ENCODE data around the gene TMEM214.

Gene TMEM214

DNA sequence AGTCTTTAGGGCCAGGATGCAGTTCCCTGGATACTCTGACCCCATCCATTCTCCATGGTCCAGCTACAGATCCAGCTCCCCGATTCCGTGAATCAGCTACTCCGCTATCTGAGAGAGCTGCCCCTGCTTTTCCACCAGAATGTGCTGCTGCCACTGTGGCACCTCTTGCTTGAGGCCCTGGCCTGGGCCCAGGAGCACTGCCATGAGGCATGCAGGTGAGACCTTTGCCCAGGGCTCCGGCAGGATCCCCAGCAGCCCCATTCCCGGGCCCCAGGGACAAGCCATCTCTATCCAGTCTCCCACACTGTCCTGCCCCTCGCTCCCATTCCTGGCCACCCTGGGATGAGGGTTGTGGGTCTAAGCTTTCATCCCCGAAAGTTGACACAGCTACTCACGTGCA, 7.5 kb downstream of the TMEM214 start:
- no peak for DNase-seq (ENCODE audit: low read depth in 3 of 3)

DNA sequence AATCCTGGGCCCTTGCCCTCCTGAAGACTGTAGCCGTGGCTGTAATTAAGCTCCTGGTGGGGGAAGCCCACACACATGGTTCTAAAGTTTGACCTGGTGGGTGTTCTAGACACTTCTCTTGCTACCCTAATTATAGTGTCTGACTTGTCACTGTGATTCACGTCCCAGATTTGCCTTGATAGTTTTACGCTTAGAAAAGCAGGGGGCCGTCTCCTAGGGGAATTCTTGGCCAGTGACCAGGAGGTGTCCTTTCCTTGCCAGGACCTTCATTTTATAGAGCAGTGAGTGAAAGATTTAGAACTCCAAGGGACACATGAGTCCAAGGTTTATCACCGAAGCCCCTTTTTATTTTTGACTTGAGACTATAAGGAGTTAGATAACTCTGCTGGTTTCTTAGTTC, 9.0 kb downstream of the TMEM214 start:
- DNase-seq (ENCODE audit: low read depth in 3 of 3) = no peak

DNA sequence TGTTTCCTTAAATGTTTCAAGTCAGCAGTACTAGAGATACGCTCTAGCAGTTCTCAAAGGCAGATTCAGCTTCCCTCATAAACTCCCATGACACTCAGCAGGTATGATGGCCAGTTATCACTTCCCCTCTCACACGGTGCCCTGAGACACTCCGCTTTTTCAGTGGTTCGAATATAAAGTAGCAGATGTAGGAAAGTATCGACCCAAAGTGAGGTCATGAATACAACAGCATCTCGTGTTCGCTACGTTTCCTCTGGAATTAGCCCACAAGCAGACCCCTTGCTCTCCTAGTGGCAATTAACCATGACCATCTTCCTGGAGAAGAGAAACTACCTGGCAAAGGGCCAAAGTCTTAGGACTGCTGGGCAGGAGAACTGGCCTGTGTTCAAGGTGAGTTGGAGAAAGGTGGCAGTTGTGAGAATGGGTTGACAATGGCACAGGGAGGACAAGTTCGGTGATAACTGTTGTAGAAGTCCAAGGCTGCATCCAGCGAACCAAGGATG, 9.4 kb downstream of the TMEM214 start:
- no peak for DNase-seq (ENCODE audit: low read depth in 3 of 3)

DNA sequence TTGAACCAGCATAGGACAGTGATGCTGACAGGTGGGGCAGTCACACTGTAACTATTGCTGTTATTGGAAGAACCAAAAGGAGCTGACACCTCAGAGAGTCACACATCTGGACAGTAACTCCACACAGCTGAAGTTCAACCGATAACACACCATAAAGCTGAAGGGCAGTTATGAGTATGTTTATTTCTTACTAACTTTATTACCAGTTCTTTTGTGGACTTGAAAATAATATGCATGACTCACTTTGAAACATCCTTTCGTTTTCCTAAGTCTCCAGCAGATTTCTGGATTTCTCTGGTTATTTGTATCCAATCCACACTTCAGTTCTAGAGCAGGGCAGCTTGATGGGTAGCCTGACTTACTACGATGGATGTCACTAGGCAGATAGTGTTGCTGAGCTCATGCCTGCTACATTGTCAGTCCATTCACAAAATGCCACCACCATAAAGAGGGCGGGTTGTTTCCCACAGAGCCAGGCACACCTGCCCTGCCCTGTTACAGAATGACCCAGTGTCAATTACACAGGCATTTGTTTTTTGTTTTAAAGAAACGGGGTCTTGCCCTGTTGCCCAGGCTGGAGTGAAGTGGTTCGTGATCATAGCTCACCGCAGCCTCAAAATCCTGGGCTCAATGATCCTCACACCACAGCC, 10.3 kb downstream of the TMEM214 start:
- DNase-seq (ENCODE audit: low read depth in 3 of 3) = no peak

DNA sequence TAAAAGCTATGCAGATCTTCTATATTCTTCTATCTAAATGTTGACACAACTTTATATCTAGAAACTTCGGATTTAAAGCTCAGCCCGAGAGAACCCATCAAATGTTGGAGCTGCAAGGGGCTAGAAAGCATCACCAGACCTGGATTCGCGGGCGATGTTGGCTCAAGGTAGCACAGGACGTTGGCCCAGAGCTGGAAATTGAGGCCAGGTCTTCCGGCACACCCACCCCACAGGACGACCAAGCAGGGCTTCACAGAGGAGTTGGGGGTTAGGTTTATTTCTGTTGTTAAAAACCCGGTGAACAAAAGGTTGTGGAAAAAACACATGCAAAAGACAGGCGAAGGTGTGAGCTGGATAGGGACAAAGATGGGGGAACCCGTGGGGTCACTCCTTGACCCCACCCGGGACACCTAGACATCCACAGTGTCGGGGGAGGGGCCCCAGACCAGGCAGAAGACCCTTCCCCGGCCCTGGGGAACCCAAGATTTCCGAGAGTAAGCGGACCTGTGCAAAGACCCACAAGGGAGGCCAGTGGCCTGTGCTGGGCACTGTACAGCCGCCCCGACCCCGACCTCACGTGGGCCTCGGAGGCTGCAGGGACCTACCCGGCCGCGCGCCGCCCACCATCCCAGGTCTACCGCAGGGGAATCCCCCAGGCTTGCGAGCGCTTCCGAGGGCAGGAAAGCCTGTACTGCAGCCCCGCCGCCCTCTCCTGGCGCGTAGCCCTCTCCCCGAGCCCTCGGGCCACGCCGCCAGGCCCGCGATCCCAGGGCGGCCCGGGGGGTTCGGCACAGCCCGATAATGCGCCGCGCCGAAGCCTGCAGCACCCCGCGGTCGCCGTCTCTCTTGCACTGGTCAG, 16.9 kb downstream of the TMEM214 start:
- DNase-seq (ENCODE audit: low read depth in 3 of 3) = peak; percentile 44 to 54 (median 51)

DNA sequence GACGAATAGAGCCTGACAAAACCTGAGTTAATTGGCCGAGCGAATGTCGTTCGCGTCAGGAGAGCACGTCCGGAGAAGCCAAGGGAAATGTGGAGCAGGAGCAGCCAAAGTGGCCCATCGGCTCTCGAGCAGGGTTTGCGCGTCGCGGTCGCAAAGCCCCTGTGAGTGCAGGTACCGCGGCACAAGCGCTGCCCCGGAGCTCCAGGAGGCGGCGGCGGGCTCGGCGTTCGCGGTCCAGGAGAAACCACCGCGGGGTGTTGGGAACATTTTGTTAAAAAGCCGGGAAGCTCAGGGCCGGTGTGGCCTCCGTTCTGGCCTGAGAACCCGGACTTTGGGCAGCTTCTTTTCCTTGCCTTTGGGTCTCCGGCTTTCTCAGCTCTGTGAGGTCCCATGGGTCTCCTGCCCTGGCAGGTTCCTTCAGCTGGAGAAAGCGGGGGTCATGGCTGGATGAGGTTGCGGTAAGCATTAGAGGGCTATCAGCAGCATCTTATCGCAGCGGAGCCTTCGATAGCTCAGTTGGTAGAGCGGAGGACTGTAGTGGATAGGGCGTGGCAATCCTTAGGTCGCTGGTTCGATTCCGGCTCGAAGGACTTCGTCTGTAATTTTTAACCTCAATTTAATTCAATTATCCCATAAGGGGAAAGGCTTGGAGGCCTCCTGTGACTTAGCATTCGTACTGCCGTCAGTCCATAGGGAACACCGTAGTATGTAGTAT, 17.7 kb downstream of the TMEM214 start:
- DNase-seq (ENCODE audit: low read depth in 3 of 3) = peak; percentile 85 to 91 (median 88)

DNA sequence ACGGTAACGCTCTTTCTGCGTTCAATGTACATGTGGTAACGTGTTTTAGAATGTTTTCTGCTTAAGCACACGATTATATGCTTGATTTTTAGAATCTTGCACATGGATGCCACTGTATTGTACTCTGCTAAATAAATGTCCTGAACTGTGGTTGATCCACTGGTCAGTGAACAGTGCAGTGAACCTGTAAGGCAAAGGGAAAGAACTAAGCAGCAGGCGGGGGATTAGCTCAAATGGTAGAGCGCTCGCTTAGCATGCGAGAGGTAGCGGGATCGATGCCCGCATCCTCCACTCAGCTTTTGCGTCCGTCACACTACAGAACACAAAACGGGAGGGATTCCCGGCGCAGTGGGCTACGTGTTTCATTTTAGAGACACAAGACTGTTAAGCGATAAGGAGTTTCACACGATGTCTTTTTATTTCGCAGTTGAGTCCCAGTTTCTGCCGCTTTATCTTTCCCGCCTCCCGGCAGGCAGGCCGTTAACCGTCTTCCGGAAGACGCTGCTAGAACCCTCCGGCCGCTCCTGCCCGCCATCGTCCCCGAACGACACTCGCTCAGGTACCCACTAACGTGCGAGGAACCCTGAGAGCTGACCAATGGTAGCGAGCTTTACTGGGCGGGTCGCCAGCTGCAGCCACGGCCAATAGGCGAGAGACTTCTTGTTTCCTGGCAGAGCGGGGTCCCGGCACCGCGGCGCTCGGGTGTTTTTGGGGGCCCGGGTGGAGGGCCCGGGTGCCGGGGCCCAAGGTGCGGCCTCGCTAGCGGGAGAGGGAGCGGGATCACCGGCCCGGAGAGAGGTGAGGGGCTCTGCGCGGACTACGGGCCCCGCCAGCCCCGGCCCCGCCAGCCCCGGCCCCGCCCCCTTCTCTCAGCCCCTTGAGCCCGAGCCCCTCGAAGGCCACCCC, 18.5 kb downstream of the TMEM214 start, which contains the start of gene AGBL5:
Gene AGBL5, plus strand, starts transcription at position 673 of the 906 bp plus-strand sequence. CDS start 1,291 bp downstream, outside the sequence.
- peak; percentile 92 to 96 (median 92) for DNase-seq (ENCODE audit: low read depth in 3 of 3)

DNA sequence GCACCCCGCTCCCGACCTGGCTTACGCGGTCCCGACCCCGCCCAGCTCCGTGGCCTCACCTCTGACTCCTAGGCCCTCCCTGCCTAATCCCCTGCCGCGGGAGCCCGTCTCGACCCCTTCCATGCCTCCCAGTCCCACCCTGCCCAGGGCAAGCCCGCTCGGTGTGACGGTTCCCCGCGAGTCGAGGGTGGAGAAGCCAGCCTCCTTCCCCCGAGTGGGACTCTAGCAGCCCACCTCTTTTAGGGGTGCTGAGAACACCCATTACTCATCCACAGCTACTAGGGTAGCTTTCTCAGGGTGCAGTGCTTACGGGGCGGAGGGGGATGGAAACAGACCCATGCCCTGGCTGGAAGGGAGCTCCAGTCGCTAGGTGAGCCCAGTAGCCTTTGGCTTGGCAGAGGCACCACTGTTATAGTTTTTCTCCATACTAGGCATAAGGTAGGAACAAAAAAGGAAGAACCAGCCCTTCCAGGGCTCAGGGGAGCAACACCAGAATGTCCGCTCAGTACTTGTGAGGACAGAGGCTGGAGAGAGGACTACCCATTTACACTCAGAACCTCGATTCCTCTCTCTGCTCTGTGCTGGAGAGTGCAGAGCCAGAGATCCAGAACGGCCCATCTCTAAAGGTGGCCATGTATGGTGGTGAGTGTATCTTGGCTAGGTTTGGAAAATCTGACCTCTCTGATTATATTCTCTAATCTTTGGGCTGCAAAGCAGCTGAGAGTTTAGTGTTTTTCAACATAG, 19.3 kb downstream of the TMEM214 start:
- peak in 1 of 3 experiments; percentile 14 for DNase-seq (ENCODE audit: low read depth in 3 of 3)

DNA sequence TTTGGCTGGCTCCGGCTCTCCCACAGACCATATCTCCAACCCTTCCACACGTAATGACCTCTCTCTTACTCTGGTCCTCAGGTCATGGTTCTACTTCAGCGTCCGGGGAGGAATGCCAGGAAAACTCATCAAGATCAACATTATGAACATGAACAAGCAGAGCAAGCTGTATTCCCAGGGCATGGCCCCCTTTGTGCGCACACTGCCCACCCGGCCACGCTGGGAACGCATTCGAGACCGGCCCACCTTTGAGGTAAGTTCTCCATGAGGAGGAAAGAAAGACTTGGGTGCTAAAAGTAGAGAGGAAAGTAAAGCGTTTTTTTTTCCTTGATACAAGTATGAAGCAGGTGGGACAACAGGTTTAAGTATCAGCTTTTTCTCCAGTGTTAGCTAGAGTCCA, 20.6 kb downstream of the TMEM214 start:
- no peak for DNase-seq (ENCODE audit: low read depth in 3 of 3)

DNA sequence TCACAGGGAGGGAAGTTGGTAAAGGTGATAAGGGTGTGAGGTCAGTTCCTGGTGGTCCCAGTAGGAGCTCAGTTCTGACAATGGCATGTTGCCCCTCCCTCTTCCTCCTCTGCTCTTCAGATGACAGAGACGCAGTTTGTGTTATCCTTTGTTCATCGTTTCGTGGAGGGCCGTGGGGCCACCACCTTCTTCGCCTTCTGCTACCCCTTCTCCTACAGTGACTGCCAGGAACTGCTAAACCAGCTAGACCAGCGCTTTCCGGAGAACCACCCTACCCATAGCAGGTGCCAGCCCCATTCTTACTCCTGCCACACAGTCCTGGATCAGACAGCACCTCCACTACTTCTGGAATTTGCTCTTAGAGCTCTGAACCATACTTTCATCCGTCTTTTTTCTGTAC, 21.0 kb downstream of the TMEM214 start:
- no peak for DNase-seq (ENCODE audit: low read depth in 3 of 3)

DNA sequence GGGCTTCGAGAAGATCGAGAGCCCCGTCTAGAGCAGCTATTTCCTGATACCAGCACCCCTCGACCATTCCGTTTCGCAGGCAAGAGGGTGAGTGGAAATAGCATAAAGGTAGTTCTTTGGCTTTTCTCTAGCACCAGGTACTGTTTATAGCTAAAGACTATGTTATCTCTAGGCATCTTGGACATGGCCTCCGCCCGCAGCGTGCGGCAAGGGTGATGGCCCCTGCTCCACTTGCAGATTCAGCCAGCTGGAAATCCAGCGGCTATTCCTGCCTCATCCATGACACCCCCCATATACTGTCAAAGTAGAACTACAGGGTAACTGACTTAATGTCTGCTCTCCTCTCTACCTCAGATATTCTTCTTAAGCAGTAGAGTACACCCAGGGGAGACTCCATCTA, 22.0 kb downstream of the TMEM214 start:
- no peak for DNase-seq (ENCODE audit: low read depth in 3 of 3)

DNA sequence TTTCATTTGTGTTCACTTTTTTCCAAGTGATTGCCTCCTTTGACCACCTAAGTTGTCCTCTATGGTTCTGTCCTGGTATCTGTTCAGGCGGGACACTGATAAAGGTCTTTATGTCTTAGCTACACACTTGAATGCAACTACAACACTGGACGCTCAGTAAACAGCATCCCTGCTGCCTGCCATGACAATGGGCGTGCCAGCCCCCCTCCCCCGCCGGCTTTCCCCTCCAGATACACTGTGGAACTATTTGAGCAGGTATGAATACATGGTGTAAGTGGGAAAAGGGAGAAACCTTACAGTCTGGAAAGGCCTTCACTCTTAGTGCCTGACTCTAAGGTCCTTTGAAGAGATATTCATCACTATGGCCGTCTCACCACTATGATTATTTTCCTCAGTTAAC, 24.4 kb downstream of the TMEM214 start:
- DNase-seq (ENCODE audit: low read depth in 3 of 3) = no peak

DNA sequence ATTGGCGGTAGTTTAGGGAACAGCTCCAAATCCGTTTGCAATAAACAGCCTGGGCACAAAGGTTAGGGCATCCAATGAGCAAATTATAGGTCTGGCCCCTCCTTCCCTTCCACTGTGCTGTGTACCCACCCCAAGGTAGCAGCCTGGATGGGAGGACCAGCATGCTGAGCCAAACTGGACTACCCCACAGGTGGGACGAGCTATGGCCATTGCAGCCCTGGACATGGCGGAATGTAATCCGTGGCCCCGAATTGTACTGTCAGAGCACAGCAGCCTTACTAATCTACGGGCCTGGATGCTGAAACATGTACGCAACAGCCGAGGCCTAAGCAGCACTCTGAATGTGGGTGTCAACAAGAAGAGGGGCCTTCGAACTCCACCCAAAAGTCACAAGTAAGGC, 25.4 kb downstream of the TMEM214 start:
- no peak for DNase-seq (ENCODE audit: low read depth in 3 of 3)

DNA sequence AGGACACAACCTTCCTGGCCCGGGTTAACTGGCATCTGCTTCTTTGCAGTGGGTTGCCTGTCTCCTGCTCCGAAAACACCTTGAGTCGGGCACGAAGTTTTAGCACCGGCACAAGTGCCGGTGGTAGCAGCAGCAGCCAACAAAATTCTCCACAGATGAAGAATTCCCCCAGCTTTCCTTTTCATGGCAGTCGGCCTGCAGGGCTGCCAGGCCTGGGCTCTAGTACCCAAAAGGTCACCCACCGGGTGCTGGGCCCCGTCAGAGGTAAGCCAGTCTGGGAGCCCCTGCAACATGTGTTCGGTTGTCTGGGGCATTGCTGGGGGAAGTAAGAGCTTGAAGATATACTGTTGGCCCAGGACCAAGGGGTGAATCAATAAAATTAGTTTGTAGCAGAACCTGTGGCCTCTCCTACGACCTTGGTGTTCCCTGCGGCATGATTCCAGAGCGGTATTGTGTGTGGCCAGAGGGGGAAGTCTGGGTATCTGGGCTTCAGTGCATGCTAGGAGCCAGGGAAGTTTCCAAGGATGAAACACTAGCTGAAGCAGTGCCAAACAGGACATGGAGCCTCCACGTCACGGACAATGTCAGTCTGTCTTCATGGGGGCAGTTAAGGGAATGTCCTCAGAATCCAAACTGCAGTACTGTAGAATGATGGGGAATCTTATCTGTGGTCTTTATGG, 26.5 kb downstream of the TMEM214 start:
- DNase-seq (ENCODE audit: low read depth in 3 of 3) = no peak

DNA sequence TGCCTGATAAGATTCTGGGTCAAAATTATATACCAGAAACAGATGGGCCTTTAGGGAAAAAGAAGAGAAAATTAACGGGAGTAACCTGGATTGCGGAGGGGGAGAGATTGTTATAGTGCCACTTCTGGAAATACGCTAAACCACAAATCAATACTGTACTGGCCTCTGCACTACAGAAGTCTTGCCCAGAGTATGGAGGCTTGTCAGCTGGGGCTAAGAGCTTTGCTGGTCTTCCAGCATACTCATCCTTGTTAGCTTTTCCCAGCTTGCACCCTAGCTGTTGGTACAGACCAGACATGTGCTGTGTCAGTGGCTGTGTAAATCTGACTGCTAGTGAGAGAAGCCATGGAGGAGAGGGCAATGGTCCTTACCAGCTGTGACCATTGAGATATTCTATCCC, 27.6 kb downstream of the TMEM214 start:
- DNase-seq (ENCODE audit: low read depth in 3 of 3) = no peak

DNA sequence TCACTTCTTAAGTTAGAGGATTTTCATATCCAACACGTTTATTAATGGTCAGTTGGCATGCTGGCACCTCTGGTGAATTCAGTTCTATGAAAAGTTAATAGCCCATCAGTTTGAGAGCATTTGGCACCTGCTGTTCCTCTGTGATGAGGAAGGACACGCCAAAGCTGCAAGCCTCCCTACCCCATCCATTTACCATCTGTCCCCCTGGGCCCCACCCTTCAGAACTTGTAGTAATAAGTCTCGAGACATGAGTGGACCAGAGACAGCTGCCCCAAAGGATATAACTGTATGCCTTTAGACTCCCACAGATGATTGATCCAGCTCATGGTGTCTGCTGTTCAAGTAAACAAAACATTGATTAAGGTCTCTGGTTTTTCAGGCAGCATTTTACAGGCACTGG, 32.4 kb downstream of the TMEM214 start:
- DNase-seq (ENCODE audit: low read depth in 3 of 3) = no peak

DNA sequence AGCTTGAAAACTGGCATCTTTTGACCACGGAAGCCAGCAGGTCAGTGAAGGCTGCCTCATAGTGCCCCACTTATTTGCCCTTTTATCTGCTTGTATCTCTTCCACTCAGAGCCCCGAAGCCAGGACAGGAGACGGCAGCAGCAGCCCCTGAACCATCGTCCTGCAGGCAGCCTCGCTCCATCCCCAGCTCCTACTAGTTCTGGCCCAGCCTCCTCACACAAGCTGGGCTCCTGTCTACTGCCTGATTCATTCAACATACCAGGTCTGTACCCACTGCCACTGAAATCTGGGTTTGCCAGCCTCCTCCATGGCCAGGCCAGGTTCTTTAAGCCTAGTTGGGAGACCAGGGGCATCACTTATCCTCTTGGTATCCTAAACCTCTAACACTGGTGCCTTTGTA, 34.6 kb downstream of the TMEM214 start:
- DNase-seq (ENCODE audit: low read depth in 3 of 3) = no peak

DNA sequence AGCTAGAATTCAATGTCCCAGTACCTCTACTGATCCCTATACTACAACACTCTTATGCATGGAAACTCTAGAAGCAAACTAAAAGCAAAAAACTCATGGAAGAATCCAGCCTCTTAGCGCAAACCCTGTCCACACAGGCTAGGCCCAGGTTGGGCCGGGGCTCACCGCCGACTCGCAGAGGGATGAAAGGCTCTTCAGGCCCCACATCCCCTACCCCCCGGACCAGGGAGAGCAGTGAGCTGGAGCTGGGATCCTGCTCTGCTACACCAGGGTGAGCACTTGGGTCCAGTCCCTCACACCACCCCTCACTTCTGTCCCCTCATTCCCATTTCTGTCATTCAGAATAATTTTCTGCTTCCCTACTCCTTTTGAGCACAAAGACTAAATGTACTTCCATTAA, 36.7 kb downstream of the TMEM214 start:
- DNase-seq (ENCODE audit: low read depth in 3 of 3) = no peak

DNA sequence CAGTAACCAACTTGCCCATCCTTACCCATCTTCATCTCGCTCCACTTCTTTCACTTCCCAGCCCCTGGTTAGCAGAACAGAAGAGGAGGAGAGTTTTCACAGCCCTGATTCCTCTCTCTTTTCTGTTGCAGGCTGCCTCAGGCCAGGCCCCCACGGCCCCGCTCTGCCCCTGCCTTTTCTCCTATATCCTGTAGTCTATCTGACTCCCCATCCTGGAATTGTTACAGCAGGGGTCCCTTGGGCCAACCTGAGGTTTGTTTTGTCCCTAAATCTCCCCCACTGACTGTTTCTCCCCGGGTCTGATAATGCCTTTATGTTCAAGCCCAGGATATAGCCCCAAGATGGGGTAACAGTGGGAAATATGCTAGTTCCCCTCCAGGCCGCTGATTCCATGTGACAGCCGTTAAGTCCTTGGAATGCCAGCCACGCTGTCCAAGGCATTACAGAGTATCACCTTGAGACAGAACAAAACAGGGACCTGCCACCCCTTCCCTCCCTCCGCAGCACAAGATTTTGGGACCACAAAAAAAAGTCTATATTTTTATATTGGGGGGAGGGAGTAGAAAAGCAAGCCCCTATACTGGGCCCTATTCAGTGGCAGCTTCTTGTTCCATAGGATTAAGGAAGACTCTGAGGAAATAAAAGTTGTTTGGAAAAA, 37.3 kb downstream of the TMEM214 start:
- no peak for DNase-seq (ENCODE audit: low read depth in 3 of 3)
